Measurements from ENCODE around the gene GRK5.

The GRK5 gene

DNA sequence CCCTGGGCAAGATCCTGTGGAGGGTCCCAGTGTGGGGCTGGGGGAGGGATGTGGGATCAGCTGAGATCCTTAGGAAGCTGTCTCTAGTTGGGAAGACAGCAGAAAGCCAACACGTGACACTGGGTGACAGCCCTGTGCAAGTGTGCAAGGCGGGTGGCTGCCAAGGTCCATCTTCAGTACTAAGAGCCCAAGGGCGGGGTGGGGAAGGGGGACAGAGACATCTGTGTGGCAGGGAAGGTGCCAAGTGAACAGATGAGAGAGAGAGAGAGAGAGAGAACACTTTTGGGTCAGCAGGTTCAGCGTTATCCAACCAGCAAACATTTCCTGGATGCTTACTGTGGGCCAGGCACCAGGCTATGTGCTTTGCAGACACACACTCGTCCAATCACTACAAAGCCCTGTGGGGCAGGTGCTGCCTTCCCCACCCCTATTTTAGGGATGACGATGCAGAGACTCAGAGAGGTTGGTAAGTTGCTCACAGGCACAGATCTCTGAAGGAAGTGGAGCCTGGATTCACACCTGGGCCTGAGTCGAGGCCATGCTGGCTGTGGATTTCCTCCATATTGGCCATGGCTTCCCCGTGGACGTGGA is 135.7 kb downstream of the GRK5 start:
- Histone ChIP-seq H3K4me3 (ENCODE audit: low read length) (no peak overlapping the region), H3K4me1 (ENCODE audit: control insufficient read depth, low read depth, low read length) (no peaks in the 10 kb centered on the region), H3K27me3 (ENCODE audit: control insufficient read depth, insufficient read depth, low read length) (no peaks in the 10 kb centered on the region), H3K9me3 (ENCODE audit: control insufficient read depth, low read depth, low read length) (no peaks in the 10 kb centered on the region), H3K27ac (ENCODE audit: low read length) (no peak overlapping the region), H3K9ac (ENCODE audit: low read length) (no peak overlapping the region), H3K36me3 (ENCODE audit: control insufficient read depth, low read depth, low read length) (no peaks in the 10 kb centered on the region)

DNA sequence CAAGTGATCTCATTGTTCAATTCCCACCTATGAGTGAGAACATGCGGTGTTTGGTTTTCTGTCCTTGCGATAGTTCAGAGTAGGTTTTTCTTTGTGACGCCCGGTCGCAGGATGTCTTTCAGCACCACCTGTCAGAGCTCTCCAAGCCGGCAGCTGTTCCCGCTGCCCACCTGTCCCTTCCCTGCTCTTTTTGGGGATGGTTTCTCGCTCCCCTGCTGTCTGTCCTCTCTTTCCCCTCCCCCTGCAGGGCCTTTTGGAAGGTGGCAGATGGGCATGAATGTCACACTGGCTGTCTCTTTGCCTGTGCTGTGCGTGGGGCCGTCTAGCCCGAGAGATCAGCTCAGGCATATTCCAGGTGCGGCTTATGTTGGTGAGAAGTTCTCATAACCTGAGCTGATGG is 137.0 kb downstream of the GRK5 start:
- Histone ChIP-seq H3K36me3 (ENCODE audit: control insufficient read depth, low read depth, low read length) (no peaks in the 10 kb centered on the region), H3K9me3 (ENCODE audit: control insufficient read depth, low read depth, low read length) (no peaks in the 10 kb centered on the region), H3K4me3 (ENCODE audit: low read length) (no peak overlapping the region), H3K4me1 (ENCODE audit: control insufficient read depth, low read depth, low read length) (no peaks in the 10 kb centered on the region), H3K27me3 (ENCODE audit: control insufficient read depth, insufficient read depth, low read length) (no peaks in the 10 kb centered on the region), H3K27ac (ENCODE audit: low read length) (no peak overlapping the region), H3K9ac (ENCODE audit: low read length) (no peak overlapping the region)

GRCh38 chr10:119346095-119346832 is 138.9 kb downstream of the GRK5 start:
- no peaks in the 10 kb centered on the region for H3K27me3 ChIP-seq (ENCODE audit: control insufficient read depth, insufficient read depth, low read length)
- no peak overlapping the region for H3K27ac ChIP-seq (ENCODE audit: low read length)
- no peaks in the 10 kb centered on the region for H3K9me3 ChIP-seq (ENCODE audit: control insufficient read depth, low read depth, low read length)
- no peak overlapping the region for H3K4me3 ChIP-seq (ENCODE audit: low read length)
- no peak overlapping the region for H3K9ac ChIP-seq (ENCODE audit: low read length)
- H3K36me3 ChIP-seq (ENCODE audit: control insufficient read depth, low read depth, low read length), result no peaks in the 10 kb centered on the region
- no peaks in the 10 kb centered on the region for H3K4me1 ChIP-seq (ENCODE audit: control insufficient read depth, low read depth, low read length)

- no peak overlapping the region for H3K4me3 ChIP-seq (ENCODE audit: low read length)
- H3K9me3 ChIP-seq (ENCODE audit: control insufficient read depth, low read depth, low read length), result peaks cover 2% of the 10 kb centered on the region
- no peaks in the 10 kb centered on the region for H3K4me1 ChIP-seq (ENCODE audit: control insufficient read depth, low read depth, low read length)
- no peak overlapping the region for H3K27ac ChIP-seq (ENCODE audit: low read length)
- H3K9ac ChIP-seq (ENCODE audit: low read length), result no peak overlapping the region
- no peaks in the 10 kb centered on the region for H3K36me3 ChIP-seq (ENCODE audit: control insufficient read depth, low read depth, low read length)
- no peaks in the 10 kb centered on the region for H3K27me3 ChIP-seq (ENCODE audit: control insufficient read depth, insufficient read depth, low read length)
Measured at GRCh38 chr10:119347181-119347974, 140.0 kb downstream of the GRK5 start.

- Histone ChIP-seq H3K4me1 (ENCODE audit: control insufficient read depth, low read depth, low read length) (no peaks in the 10 kb centered on the region), H3K27me3 (ENCODE audit: control insufficient read depth, insufficient read depth, low read length) (no peaks in the 10 kb centered on the region), H3K9ac (ENCODE audit: low read length) (no peak overlapping the region), H3K9me3 (ENCODE audit: control insufficient read depth, low read depth, low read length) (peaks cover 2% of the 10 kb centered on the region), H3K27ac (ENCODE audit: low read length) (no peak overlapping the region), H3K4me3 (ENCODE audit: low read length) (no peak overlapping the region), H3K36me3 (ENCODE audit: control insufficient read depth, low read depth, low read length) (no peaks in the 10 kb centered on the region)
Measured at GRCh38 chr10:119348106-119348505, 140.7 kb downstream of the GRK5 start.

- Histone ChIP-seq H3K36me3 (ENCODE audit: control insufficient read depth, low read depth, low read length) (no peaks in the 10 kb centered on the region), H3K9me3 (ENCODE audit: control insufficient read depth, low read depth, low read length) (peaks cover 2% of the 10 kb centered on the region), H3K9ac (ENCODE audit: low read length) (no peak overlapping the region), H3K27me3 (ENCODE audit: control insufficient read depth, insufficient read depth, low read length) (no peaks in the 10 kb centered on the region), H3K4me1 (ENCODE audit: control insufficient read depth, low read depth, low read length) (no peaks in the 10 kb centered on the region), H3K27ac (ENCODE audit: low read length) (no peak overlapping the region), H3K4me3 (ENCODE audit: low read length) (no peak overlapping the region)
Measured at GRCh38 chr10:119348516-119349240, 141.3 kb downstream of the GRK5 start.

- Histone ChIP-seq H3K4me1 (ENCODE audit: control insufficient read depth, low read depth, low read length) (no peaks in the 10 kb centered on the region), H3K9ac (ENCODE audit: low read length) (no peak overlapping the region), H3K27ac (ENCODE audit: low read length) (no peak overlapping the region), H3K36me3 (ENCODE audit: control insufficient read depth, low read depth, low read length) (no peaks in the 10 kb centered on the region), H3K9me3 (ENCODE audit: control insufficient read depth, low read depth, low read length) (peaks cover 2% of the 10 kb centered on the region), H3K4me3 (ENCODE audit: low read length) (no peak overlapping the region), H3K27me3 (ENCODE audit: control insufficient read depth, insufficient read depth, low read length) (no peaks in the 10 kb centered on the region)
Measured at GRCh38 chr10:119349341-119349740, 142.0 kb downstream of the GRK5 start.

GRCh38 chr10:119349937-119350501 is 142.6 kb downstream of the GRK5 start:
- H3K27ac ChIP-seq (ENCODE audit: low read length), result no peak overlapping the region

DNA sequence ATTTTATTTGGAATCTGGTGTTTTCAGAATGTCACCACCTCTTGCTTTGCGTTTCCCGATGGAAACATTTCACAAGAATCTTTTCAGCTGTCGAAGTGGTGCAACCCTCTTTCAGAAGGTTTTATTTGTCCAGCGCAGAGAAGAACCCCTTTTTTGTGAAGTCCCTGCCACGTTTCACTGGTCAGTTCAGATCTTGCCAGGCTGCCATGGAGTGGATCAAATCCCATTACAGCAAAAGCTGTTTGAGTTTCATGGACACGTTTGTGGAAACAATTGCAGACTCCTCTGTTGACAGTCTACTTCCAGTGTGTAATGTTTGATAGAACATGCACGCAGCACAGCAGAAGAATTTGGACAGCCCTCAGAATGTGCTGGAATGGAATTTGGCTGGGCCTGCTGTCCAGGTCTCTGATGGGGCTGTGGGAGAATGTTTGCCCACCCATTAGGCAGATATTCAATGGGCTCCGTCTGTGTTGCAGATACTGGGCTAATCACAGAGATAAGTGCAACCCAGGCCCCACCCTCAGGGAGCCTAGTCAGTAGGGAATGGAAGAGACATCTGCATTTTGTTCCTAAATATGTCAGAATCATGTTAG is 143.2 kb downstream of the GRK5 start:
- Histone ChIP-seq H3K27ac (ENCODE audit: low read length) (no peak overlapping the region), H3K4me1 (ENCODE audit: control insufficient read depth, low read depth, low read length) (no peaks in the 10 kb centered on the region), H3K9ac (ENCODE audit: low read length) (no peak overlapping the region)

More at GRCh38 chr10:119349937-119350501, 142.6 kb downstream of the GRK5 start:
- Histone ChIP-seq H3K4me3 (ENCODE audit: low read length) (no peak overlapping the region), H3K9me3 (ENCODE audit: control insufficient read depth, low read depth, low read length) (peaks cover 2% of the 10 kb centered on the region), H3K27me3 (ENCODE audit: control insufficient read depth, insufficient read depth, low read length) (no peaks in the 10 kb centered on the region), H3K4me1 (ENCODE audit: control insufficient read depth, low read depth, low read length) (no peaks in the 10 kb centered on the region), H3K9ac (ENCODE audit: low read length) (no peak overlapping the region), H3K36me3 (ENCODE audit: control insufficient read depth, low read depth, low read length) (no peaks in the 10 kb centered on the region)

DNA sequence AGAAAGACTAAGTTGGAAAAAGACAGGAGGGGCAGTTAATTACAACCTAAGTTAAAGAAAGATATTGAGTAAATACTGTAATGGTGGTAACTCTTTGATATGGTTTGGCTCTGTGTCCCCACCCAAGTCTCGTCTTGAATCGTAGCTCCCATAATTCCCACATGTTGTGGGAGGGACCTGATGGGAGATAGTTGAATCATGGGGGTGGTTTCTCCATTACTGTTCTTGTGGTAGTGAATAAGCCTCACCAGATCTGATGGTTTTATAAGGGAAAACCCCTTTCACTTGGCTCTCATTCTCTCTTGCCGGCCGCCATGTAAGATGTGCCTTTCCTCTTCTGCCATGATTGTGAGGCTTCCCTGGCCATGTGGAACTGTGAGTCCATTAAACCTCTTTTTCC is 143.8 kb downstream of the GRK5 start:
- Histone ChIP-seq H3K4me3 (ENCODE audit: low read length) (no peak overlapping the region), H3K9ac (ENCODE audit: low read length) (no peak overlapping the region)

More for the DNA sequence above, 143.2 kb downstream of the GRK5 start:
- no peak overlapping the region for H3K4me3 ChIP-seq (ENCODE audit: low read length)
- H3K9me3 ChIP-seq (ENCODE audit: control insufficient read depth, low read depth, low read length), result peaks cover 2% of the 10 kb centered on the region
- no peaks in the 10 kb centered on the region for H3K36me3 ChIP-seq (ENCODE audit: control insufficient read depth, low read depth, low read length)
- no peaks in the 10 kb centered on the region for H3K27me3 ChIP-seq (ENCODE audit: control insufficient read depth, insufficient read depth, low read length)

DNA sequence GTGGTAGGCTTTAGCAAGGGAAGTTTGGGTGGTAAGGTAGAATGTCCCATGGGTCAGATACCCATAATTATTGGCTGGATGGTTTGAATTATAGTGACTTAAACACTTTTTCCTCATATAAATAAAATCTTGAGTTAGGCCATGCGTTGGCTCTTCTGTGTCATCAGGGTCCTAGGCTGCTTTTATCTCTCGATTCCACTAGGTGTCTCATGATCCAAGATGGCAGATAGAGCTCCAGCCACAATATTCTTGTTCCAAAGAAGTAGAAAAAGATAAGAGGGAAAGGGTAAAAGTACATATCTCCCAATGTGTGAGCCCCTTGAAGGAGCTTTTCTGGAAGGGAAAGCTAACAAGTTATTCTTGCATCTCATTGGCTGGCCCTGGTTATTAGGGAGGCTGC is 144.7 kb downstream of the GRK5 start:
- Histone ChIP-seq H3K27me3 (ENCODE audit: control insufficient read depth, insufficient read depth, low read length) (no peaks in the 10 kb centered on the region), H3K4me3 (ENCODE audit: low read length) (no peak overlapping the region), H3K4me1 (ENCODE audit: control insufficient read depth, low read depth, low read length) (no peaks in the 10 kb centered on the region), H3K27ac (ENCODE audit: low read length) (no peak overlapping the region), H3K9me3 (ENCODE audit: control insufficient read depth, low read depth, low read length) (peaks cover 2% of the 10 kb centered on the region), H3K36me3 (ENCODE audit: control insufficient read depth, low read depth, low read length) (no peaks in the 10 kb centered on the region), H3K9ac (ENCODE audit: low read length) (no peak overlapping the region)

More for the DNA sequence above, 143.8 kb downstream of the GRK5 start:
- Histone ChIP-seq H3K9me3 (ENCODE audit: control insufficient read depth, low read depth, low read length) (peaks cover 2% of the 10 kb centered on the region), H3K4me1 (ENCODE audit: control insufficient read depth, low read depth, low read length) (no peaks in the 10 kb centered on the region), H3K36me3 (ENCODE audit: control insufficient read depth, low read depth, low read length) (no peaks in the 10 kb centered on the region), H3K27me3 (ENCODE audit: control insufficient read depth, insufficient read depth, low read length) (no peaks in the 10 kb centered on the region), H3K27ac (ENCODE audit: low read length) (no peak overlapping the region)
